Stimulated activated CD8-positive, alpha-beta memory T cell treated with anti-CD3 and anti-CD28 coated beads, Interleukin-7, amount 100 ng/mL, for 4 hours (primary cell): Measurements from ENCODE around the gene NCOA1.

Source experiments
- DNase-seq, 2 donors: peaks; one replicate each; pipeline ENCODE4 v3.0.0-alpha.2; 2020; ENCODE audit warnings: low read depth in 2 of 2

Gene NCOA1

DNA sequence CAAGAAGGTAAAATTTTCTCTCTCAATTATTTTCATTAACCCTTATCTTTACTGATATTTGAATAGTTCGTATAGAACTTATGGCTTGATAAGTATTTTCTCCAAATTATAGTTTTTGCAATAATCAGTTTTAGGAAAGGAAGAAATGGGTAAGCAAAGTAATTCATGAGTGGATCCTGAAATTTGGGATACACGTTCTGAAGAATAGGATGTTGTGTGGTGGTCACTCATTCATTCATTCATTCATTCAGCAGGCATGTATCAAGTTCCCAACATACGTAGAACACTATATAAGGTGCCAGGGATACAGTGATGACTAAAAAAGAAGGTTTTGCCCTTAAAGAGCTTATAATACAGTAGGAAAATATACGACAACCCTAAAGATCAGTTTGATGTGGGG is 206.7 kb downstream of the NCOA1 start:
- no peak for DNase-seq

DNA sequence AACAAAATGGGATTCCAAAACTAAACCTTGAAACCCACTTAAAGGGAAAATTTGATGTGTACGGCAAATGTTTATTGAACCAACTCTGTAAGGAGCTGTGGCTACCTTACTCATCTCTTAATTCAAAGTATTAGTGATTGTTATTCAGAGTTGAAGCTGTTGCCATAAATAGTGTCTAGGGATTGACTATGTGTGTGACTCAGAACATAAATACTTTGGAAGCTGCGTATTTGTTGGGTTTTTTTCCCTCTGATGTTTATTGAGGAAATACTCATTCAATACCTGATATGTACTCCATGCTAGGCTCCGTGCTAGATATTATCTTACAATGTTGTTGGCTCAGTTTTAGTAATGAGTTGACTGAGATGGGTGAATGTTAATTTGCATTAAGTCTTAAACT is 211.7 kb downstream of the NCOA1 start:
- DNase-seq, result no peak

- DNase-seq, result no peak
These were observed 213.6 kb downstream of the NCOA1 start for GRCh38 chr2:24704692-24705091.

- no peak for DNase-seq
These were observed 216.1 kb downstream of the NCOA1 start for GRCh38 chr2:24707143-24707542.

GRCh38 chr2:24708537-24709152 is 217.6 kb downstream of the NCOA1 start:
- DNase-seq, result no peak

- no peak for DNase-seq
These were observed 219.8 kb downstream of the NCOA1 start for GRCh38 chr2:24710806-24711205.

DNA sequence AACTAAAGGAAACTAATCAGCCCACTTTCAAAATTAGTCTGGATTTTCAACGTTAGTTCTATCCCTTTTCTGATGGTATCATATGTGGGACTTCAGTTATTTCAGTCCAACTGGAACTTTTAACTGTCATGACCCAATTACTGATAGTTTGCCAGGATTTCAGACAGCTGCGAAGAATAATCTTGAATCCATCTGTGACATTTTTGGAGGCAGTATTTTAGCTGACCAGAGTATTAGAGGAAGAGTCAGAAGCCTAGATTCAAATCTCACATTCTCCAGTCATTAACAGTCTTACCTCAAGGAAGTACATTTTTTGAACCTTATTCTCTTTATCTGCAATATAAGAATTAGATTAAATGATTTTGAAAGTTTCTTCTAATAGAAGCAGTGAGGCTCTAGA is 220.8 kb downstream of the NCOA1 start:
- DNase-seq, result no peak

DNA sequence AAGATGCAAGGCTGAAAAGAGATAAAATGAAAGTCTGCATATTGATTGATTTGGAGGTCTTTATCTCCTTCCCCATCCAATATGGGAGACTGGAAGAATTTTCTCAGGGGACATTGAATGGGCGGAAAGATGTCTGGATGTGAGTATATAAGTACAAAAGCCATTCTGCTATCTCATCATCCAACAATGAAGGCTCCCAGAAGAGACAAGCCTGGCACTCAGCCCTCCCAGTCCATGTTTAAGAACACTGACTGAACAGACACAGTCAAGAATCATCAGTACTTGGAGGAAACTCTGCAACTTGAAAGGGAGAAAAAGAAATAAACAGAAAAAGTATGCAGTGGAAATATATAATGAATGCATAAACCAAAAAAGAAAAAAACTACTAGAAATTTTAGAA is 221.2 kb downstream of the NCOA1 start:
- DNase-seq, result no peak

GRCh38 chr2:24717263-24717951 is 226.4 kb downstream of the NCOA1 start:
- no peak for DNase-seq

DNA sequence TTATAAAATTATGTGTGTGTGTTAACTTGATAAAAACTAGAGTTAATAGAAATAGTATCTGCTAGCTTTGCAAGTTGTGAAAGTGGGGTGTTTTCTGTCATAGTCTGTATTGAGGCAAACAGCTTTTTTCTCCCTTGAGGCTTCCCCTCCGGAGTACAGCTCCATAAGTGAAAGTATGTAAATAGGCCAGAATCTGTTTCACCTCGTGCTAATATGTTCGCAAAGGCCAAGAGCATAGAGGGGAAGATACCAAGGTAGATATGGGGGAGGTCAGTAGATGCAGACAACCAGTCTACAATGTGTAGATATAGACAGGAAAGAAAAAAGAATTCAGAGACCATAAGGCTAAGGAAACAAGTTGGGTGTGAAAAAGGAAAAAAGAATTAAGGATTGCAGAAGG is 229.3 kb downstream of the NCOA1 start:
- DNase-seq, result no peak

GRCh38 chr2:24721470-24721869 is 230.4 kb downstream of the NCOA1 start:
- DNase-seq, result no peak

DNA sequence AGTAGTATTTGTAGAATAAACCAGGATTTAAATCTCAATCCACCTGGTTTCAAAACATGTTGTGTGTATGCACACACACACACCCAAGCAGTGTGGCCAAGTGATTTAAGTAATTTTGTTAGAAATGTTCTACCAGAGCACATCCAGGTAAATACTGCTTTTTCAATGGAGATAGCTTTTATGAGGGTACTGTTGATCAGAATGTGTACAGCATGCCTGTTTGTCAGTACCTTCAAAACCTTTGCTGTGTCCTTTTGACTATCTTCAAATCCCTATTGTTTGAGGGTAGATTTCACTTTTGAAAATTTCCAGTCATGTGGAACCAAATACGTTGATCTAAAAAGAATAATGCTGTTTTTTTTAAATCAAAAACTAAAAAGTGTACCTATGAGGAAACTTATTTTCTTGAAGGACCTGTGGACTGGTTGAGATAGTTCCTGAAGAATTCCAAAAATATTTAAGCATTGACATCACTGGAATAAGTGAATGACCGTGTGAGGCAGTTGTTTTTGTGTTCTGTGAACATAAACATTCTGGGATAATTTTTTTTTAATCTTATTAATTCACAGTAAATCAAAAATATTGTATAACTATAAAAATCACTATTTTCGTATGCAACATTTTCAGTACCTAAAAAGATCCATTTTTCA is 231.2 kb downstream of the NCOA1 start:
- DNase-seq, result no peak

DNA sequence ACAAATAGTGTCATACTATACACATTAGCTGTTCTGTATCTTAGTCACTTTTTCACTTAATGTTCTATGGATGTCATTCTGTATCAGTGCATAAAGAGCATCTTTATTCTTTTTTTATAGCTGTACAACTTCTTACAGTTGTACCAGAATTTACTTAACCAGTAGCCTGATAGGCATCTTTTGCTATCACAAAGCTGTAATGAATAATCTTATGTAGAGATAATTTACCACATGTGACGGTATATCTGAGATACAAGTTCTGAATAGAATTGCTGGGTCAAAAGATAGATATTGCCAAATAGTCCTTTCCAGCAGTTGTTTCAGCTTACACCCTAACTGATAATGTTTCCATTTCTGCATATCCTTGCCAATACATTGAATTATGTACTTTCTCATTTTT is 232.1 kb downstream of the NCOA1 start:
- DNase-seq, result no peak

GRCh38 chr2:24723665-24724064 is 232.6 kb downstream of the NCOA1 start:
- no peak for DNase-seq

GRCh38 chr2:24724111-24724775 is 233.2 kb downstream of the NCOA1 start:
- no peak for DNase-seq

- no peak for DNase-seq
These were observed 234.9 kb downstream of the NCOA1 start for GRCh38 chr2:24725956-24726355.

DNA sequence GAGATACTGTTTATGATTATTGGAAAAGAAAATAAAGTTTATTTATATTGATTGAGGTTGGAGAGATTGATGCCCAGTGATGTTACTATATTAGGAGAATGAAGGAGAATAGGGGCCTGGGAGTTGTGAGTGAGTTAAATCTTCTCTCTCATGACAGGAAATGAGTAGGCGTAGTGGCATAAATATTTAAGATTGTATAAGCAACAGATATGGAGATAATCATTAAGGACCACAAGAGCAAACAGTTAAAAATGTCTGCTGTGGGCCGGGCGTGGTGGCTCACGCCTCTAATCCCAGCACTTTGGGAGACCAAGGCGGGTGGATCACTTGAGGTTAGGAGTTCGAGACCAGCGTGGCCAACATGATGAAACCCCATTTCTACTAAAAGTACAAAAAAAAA is 239.4 kb downstream of the NCOA1 start:
- DNase-seq, result no peak

DNA sequence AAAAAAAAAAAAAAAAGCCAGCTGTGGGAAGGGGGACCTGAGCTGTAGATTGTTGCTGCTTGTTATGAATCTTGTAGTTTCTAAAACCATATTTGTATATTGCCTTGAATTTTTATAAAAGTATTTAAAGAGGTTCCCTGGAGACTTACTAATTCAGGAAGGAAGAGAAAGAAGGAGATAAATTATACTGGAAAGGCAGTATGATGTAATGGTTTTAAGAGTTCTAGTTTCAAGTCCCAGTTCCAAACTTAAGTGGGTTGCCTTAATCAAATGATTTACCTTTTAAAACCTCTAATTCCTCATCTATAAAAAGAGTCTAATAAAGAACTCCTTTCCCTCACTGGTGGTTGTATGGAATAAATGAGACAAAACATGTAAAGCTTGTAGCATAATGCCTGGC is 240.0 kb downstream of the NCOA1 start:
- no peak for DNase-seq

DNA sequence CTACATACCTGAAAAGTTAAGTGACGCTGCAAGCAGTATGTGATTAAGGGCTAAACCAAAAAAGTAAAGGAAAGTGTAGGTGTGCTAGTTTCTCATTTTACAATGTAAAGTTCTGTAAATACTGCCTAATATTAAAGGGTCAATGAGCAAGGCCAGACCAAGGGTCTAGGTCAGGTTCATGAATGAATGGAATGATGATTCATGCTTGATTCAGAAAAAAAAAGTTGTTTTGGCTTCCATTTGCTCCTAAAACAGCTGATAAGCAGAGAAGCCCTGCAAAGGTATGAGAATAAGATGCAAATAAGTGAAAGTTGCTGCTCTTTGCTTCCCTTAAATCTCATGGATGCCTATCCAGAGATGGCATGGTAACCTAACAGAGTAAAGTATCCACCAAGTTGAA is 240.9 kb downstream of the NCOA1 start:
- DNase-seq, result no peak

DNA sequence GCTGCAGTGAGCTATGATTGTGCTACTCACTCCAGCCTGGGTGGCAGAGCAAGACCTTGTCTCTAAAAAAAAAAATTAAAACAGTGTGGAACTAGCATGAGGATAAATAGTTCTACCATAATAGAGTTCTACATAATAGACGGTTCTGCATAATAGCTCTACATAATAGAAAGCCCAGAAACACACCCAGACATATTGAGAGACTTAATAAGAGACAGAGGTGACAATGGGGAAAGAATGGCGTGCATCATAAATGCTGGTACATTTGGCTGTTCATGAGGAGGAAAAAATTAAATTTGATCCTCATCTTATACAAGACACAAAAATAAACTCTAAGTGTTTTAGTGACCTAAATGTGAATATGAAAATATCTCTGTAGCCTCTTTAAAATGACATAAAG is 243.7 kb downstream of the NCOA1 start:
- DNase-seq, result no peak

DNA sequence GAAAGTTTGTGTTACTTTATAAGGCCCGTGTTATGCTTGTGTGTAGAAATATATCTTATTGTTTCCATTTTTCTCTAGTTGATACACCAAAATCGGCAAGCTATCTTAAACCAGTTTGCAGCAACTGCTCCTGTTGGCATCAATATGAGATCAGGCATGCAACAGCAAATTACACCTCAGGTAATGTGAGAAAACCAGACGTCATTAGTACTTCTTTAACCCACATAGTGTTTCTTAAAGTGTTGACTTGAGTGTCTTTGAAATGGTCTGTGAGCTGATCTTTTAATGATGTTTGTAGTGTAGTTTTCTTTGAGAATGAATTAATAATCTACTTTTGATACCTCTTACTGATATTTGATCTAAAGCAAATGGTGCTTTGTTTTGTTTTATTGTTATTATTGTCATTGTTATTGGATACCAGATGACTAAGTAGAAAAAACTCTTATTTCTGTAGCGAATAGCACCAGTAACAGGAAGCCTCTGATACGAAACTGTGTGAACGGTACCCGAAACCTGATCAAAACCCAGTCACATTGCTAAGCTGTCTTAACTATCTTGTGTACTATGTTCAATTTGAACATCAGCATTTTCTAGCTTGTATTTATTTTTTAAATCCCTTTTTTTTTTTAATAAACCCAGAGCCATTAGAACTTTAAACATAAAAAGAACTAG is 248.4 kb downstream of the NCOA1 start:
- no peak for DNase-seq

GRCh38 chr2:24740142-24740541 is 249.1 kb downstream of the NCOA1 start:
- no peak for DNase-seq
